Ascending aorta (tissue), 2 donors: ENCODE results near the gene CTSD. TPM values are rescaled to one million over a fixed set of nuclear protein-coding genes. Genes with fewer than 3 reads are reported as not detected.

ENCODE experiments used
- DNase-seq, 2 donors: peaks; one replicate each; pipeline ENCODE4 v3.0.0-alpha.2; 2019; ENCODE audit warnings: low spot score in 2 of 2
- H3K27ac ChIP-seq, 2 donors: fragments of 200-600 bp; sonication (generic); one replicate each; pipeline ENCODE4 v1.5.1; 2016 to 2017; ENCODE audit warnings: mild to moderate bottlenecking in 1 of 2
- H3K27me3 ChIP-seq: fragments of 200-600 bp; sonication (generic); one replicate; pipeline ENCODE4 v1.5.1; 2017
- H3K36me3 ChIP-seq, 2 donors: fragments of 200-600 bp; sonication (generic); one replicate each; pipeline ENCODE4 v1.5.1; 2016
- H3K4me1 ChIP-seq, 2 donors: fragments of 200-600 bp; sonication (generic); one replicate each; pipeline ENCODE4 v1.5.1; 2016 to 2017; ENCODE audit warnings: mild to moderate bottlenecking in 1 of 2
- H3K4me3 ChIP-seq, 2 donors: fragments of 200-600 bp; sonication (generic); one replicate each; pipeline ENCODE4 v1.5.1; 2016 to 2017; ENCODE audit warnings: mild to moderate bottlenecking in 1 of 2
- H3K9me3 ChIP-seq, 2 donors: fragments of 200-600 bp; sonication (generic); one replicate each; pipeline ENCODE4 v1.5.1; 2016
- intact Hi-C: fragments of 100-400 bp; cut with DNase I; formaldehyde crosslinking; loops from one replicate; pipeline ENCODE4 v1.15.1; 2023
- total RNA-seq: library from RNA; depleted of rRNA; stranded (reverse); fragments of >200 nt; gene quantifications from one replicate; pipeline ENCODE4 v1.1.0, GENCODE V29; 2016
- TF ChIP-seq, protein P1 (sequence below), 3 experiments: fragments of 200-600 bp in 2 of 3; fragments of 450-650 bp in 1 of 3; sonication (generic) in 2 of 3; IDR thresholded peaks; one replicate each; pipeline ENCODE4 v1.5.1; 2016 to 2019; ENCODE audit warnings: antibody characterized with exemption in 3 of 3, mild to moderate bottlenecking in 1 of 3, moderate library complexity in 1 of 3

The CTSD gene
- total RNA-seq, 1 donor from 2014 or later, result 777 TPM

DNA sequence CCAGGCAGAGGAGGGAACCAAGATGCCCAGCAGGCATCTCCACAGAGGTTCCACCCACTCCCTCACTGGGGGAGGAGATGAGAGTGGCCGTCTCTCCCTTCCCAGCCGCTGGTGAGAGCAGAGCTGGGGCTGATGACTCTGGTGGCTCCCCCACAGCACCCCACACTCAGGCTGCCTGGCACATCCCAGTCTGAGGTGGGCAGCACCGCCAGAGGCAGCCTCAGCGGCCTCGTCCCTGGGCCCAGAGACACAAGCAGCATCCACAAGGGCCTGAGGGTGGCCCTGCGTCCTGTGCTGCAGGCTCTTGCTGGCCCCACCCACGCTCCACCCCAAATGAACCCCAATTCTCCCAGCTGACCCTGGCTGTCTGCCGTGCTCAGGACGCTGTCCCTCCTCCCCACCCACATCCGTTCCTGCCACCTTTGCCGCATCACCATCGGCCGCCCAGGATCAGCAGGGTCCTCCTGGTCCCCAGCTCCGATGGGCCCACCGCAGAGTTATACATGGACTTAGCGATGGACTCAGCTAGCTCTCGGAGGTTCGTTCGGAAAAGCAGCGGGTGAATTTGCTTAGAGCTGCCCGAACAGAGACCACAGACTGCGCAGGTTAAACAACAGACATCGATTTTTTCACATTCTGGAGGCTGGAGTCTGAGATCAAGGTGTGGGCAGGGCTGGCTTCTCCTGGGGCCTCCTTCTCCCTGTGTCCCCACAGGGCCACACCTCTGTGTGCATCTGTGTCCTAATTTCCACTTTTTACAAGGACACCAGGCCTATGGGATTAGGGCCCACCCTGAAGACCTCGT, 20.2 kb upstream of the CTSD start:
- intact Hi-C loops, result no loop called here
- Histone ChIP-seq H3K4me1 (no peaks in the 10 kb centered on the region), H3K36me3 (no peaks in the 10 kb centered on the region), H3K27me3 (no peaks in the 10 kb centered on the region), H3K4me3 (no peak overlapping the region), H3K27ac (no peak overlapping the region), H3K9me3 (no peaks in the 10 kb centered on the region)
- peak in 1 of 2 donors; percentile 63 for DNase-seq
- TF ChIP-seq, protein P1, sequence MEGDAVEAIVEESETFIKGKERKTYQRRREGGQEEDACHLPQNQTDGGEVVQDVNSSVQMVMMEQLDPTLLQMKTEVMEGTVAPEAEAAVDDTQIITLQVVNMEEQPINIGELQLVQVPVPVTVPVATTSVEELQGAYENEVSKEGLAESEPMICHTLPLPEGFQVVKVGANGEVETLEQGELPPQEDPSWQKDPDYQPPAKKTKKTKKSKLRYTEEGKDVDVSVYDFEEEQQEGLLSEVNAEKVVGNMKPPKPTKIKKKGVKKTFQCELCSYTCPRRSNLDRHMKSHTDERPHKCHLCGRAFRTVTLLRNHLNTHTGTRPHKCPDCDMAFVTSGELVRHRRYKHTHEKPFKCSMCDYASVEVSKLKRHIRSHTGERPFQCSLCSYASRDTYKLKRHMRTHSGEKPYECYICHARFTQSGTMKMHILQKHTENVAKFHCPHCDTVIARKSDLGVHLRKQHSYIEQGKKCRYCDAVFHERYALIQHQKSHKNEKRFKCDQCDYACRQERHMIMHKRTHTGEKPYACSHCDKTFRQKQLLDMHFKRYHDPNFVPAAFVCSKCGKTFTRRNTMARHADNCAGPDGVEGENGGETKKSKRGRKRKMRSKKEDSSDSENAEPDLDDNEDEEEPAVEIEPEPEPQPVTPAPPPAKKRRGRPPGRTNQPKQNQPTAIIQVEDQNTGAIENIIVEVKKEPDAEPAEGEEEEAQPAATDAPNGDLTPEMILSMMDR (IDR thresholded peaks at IDR 0.05), result no peak

- TF ChIP-seq, protein P1 (IDR thresholded peaks at IDR 0.05), result no peak
- DNase-seq, result no peak
- Histone ChIP-seq H3K27me3 (no peaks in the 10 kb centered on the region), H3K27ac (no peak overlapping the region), H3K36me3 (no peaks in the 10 kb centered on the region), H3K4me3 (no peak overlapping the region), H3K4me1 (no peaks in the 10 kb centered on the region), H3K9me3 (no peaks in the 10 kb centered on the region)
- intact Hi-C loops, result no loop called here
Observed at GRCh38 chr11:1782831-1783724, 19.4 kb upstream of the CTSD start.

GRCh38 chr11:1782031-1782590, 18.4 kb upstream of the CTSD start:
- Histone ChIP-seq H3K27me3 (no peaks in the 10 kb centered on the region), H3K9me3 (no peaks in the 10 kb centered on the region), H3K4me3 (no peak overlapping the region), H3K27ac (no peak overlapping the region), H3K4me1 (no peaks in the 10 kb centered on the region), H3K36me3 (no peaks in the 10 kb centered on the region)
- TF ChIP-seq, protein P1 (IDR thresholded peaks at IDR 0.05), result no peak
- peak in 1 of 2 donors; percentile 40 for DNase-seq
- intact Hi-C loops, result no loop called here

DNA sequence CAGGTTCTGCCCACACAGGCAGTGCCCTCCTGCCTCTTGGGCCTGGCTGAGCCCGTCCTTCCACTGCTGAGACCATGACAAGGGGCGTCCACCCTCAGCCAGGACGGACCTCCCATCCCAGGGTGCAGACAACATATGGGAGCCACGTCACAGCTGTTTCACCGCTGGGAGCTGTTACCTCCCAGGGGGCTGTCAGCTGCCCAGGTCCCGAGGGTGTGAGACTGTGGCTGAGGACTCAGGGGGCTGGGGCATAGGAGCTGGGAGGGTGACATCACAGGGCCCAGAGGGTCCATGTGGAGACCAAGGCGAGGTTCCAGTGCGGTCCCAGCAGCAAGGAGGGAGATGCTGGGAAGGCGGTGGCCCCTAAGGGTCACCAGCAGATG, 17.9 kb upstream of the CTSD start:
- no peaks in the 10 kb centered on the region for H3K27me3 ChIP-seq
- no peaks in the 10 kb centered on the region for H3K4me1 ChIP-seq
- peak in 1 of 2 donors; percentile 58 for DNase-seq

More for the DNA sequence above, 17.9 kb upstream of the CTSD start:
- intact Hi-C loops, result no loop called here
- Histone ChIP-seq H3K36me3 (no peaks in the 10 kb centered on the region), H3K27ac (no peak overlapping the region), H3K9me3 (no peaks in the 10 kb centered on the region), H3K4me3 (no peak overlapping the region)
- TF ChIP-seq, protein P1 (IDR thresholded peaks at IDR 0.05), result no peak
